Stomach (tissue), 4 donors: ENCODE results near the gene NACA2.

ENCODE experiments used
- EP300 ChIP-seq: sonication (generic); formaldehyde crosslinking; IDR thresholded peaks from one replicate; pipeline ENCODE4 v1.6.1; 2017; ENCODE audit warnings: antibody characterized with exemption
- POLR2A ChIP-seq, 4 donors: fragments of 450-650 bp; IDR thresholded peaks; one replicate each; pipeline ENCODE4 v1.6.1; 2016; ENCODE audit warnings: antibody characterized with exemption in 4 of 4, control low read depth in 2 of 4, mild to moderate bottlenecking in 1 of 4, moderate library complexity in 1 of 4
- POLR2AphosphoS5 ChIP-seq, 3 donors: sonication (generic); formaldehyde crosslinking; IDR thresholded peaks; one replicate each; pipeline ENCODE4 v1.6.1; 2016; ENCODE audit warnings: antibody characterized with exemption in 3 of 3
- TF ChIP-seq, protein P1 (sequence below), 7 experiments: fragments of 450-650 bp in 4 of 7; fragments of 200-600 bp in 3 of 7; sonication (generic) in 3 of 7; IDR thresholded peaks; one replicate each; pipeline ENCODE4 v1.5.1; 2016 to 2019; ENCODE audit warnings: antibody characterized with exemption in 7 of 7, control low read depth in 2 of 7, mild to moderate bottlenecking in 1 of 7

DNA sequence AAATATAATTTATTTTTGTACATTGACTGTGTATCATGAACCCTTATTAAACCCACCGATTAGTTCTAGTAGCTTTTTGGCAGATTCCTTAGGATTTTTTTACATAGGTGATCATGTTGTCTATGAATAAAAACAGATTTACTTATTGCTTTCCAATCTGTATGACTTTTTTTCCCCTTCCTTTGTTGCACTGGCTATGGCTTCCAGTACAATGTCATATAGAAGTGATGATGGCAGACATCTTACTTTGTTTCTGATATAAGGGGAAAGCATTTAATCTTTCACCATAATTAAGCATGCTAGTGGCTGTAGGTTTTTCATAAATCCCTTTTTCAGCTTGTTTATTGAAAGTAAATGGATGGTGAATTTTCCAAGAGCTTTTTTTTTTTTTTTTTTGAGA, 28.9 kb upstream of the NACA2 start:
- TF ChIP-seq, protein P1, sequence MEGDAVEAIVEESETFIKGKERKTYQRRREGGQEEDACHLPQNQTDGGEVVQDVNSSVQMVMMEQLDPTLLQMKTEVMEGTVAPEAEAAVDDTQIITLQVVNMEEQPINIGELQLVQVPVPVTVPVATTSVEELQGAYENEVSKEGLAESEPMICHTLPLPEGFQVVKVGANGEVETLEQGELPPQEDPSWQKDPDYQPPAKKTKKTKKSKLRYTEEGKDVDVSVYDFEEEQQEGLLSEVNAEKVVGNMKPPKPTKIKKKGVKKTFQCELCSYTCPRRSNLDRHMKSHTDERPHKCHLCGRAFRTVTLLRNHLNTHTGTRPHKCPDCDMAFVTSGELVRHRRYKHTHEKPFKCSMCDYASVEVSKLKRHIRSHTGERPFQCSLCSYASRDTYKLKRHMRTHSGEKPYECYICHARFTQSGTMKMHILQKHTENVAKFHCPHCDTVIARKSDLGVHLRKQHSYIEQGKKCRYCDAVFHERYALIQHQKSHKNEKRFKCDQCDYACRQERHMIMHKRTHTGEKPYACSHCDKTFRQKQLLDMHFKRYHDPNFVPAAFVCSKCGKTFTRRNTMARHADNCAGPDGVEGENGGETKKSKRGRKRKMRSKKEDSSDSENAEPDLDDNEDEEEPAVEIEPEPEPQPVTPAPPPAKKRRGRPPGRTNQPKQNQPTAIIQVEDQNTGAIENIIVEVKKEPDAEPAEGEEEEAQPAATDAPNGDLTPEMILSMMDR (IDR thresholded peaks at IDR 0.05), result no peak
- TF ChIP-seq POLR2A (IDR thresholded peaks at IDR 0.05), result no peak
- TF ChIP-seq POLR2AphosphoS5 (IDR thresholded peaks at IDR 0.05), result no peak
- no peak for TF ChIP-seq EP300
